GM20000 (cell line): ENCODE data around the gene LNX1.

ENCODE experiments used
- DNase-seq: peaks from one replicate; pipeline ENCODE4 v3.0.0; 2012; ENCODE audit warnings: low spot score
- TF ChIP-seq, protein P1 (sequence below): IDR thresholded peaks from 2 replicates; pipeline ENCODE4 v1.5.1; 2012; ENCODE audit warnings: mild to moderate bottlenecking, control low read depth; ENCODE audit errors: extremely low read depth, missing control alignments

LNX1 gene

DNA sequence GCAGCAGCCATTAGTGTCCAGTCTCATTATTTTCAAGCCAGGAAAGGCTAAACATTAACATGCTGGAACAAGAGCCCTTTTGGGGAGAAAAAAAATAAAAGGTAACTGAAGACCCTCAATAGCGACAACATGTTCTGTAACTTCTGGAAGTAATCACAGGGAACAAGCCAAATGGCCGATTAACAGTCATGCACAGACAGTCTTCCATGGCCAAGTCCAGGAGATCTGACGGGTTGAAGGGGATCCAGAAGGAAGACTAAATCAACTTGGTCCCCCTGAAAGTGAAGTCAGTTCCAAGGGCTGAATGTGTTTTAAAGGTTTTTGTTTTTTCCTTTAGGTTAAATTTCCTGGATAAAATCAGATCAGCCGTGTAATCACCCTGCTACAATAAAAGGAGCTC lies 52.5 kb downstream of the LNX1 start:
- DNase-seq, result no peak
- TF ChIP-seq, protein P1, sequence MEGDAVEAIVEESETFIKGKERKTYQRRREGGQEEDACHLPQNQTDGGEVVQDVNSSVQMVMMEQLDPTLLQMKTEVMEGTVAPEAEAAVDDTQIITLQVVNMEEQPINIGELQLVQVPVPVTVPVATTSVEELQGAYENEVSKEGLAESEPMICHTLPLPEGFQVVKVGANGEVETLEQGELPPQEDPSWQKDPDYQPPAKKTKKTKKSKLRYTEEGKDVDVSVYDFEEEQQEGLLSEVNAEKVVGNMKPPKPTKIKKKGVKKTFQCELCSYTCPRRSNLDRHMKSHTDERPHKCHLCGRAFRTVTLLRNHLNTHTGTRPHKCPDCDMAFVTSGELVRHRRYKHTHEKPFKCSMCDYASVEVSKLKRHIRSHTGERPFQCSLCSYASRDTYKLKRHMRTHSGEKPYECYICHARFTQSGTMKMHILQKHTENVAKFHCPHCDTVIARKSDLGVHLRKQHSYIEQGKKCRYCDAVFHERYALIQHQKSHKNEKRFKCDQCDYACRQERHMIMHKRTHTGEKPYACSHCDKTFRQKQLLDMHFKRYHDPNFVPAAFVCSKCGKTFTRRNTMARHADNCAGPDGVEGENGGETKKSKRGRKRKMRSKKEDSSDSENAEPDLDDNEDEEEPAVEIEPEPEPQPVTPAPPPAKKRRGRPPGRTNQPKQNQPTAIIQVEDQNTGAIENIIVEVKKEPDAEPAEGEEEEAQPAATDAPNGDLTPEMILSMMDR, result no peak

DNA sequence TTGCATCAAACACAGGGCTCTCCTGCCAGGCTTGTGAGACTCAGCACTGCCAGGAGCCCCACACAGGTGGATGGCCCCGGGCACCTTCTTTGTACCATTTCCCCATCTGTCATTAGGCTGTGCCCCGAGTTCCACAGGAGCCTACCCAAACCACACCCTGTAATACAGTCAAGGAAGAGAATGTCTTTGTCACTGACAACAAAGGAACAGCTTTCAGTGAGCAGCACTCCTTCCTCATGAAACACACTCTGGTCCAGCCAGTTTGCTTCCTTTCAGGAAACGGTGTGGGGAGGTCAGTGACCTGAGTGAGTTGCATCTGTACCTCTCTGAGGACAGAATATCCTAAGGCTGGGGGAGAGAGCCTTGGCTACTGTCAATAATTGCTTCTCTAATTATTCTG lies 53.7 kb downstream of the LNX1 start:
- DNase-seq, result no peak
- TF ChIP-seq, protein P1, result no peak

DNA sequence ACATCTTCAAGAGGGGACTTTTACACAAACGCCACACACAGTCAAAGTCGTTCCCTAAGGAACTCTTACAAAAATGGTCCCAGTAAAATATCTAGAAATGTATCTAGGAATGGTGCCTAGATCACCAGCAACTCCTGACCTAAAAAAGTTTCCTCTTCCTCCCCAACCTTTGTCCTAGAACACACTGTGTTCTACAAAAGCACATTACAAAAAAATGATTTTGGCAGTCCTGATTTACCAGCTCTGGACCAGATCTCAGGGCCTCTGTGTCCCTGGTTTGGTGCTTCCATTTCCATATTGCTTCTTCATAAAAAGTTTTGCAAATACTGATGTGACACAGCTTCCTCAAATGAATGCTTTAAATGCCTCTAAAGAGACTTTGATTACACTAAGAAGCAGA lies 55.0 kb downstream of the LNX1 start:
- no peak for DNase-seq
- TF ChIP-seq, protein P1, result no peak

DNA sequence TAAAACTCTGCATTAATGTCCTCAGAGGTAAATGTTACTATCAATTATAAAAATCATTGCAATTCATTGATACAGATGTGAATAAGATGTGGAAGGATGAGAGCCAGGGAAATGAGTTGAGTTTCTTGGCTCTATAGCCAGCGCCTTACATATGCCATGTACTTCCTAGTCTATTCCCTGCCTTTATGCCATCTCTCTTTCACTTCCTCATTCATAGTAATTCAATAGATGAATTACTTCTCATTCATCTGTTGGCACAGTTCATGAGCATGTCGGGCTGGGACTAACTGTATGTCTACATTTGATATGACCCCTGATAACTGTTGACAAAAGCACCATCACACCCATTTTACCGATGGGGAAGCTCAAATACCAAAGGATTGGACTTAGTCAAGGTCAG lies 55.7 kb downstream of the LNX1 start:
- TF ChIP-seq, protein P1, result no peak
- no peak for DNase-seq

DNA sequence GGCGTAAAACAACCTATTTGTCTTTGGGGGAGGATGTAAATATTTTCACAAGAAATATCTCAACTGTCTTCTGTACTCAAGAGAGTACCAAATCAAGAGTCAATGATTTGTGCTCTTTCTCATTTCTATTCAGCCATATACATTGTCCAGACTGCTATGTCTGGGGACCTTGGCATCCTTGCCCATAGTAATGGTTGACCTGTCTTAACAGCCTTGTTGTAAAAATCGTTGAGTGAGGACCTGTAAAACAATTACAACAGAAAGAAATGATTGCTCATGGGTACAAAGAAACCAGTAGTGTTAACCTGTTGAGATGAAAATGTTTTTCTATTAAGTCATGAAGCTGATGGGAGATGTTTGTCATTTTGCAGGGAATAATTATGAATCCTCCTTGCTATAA lies 56.6 kb downstream of the LNX1 start:
- TF ChIP-seq, protein P1, result no peak
- DNase-seq, result no peak

DNA sequence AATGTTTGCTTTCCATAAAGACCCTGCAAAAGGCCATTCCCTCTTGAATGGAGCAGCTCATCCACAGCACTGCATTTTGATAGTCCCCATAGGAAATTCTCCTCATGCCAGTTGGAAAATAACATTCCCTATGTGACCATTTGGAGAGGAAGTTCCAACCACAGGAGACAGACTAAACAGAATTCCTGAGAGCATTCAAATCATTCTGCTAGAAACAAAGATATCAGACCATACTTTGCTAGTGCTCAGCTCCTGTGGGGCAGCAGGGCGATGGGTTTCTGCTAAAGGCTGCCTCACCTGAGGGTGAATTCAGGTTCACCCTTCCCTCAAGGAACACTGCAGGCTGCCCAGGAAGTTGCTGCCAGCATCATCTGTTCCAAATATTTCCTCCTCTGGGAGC lies 58.8 kb downstream of the LNX1 start:
- TF ChIP-seq, protein P1, result no peak
- DNase-seq, result no peak

DNA sequence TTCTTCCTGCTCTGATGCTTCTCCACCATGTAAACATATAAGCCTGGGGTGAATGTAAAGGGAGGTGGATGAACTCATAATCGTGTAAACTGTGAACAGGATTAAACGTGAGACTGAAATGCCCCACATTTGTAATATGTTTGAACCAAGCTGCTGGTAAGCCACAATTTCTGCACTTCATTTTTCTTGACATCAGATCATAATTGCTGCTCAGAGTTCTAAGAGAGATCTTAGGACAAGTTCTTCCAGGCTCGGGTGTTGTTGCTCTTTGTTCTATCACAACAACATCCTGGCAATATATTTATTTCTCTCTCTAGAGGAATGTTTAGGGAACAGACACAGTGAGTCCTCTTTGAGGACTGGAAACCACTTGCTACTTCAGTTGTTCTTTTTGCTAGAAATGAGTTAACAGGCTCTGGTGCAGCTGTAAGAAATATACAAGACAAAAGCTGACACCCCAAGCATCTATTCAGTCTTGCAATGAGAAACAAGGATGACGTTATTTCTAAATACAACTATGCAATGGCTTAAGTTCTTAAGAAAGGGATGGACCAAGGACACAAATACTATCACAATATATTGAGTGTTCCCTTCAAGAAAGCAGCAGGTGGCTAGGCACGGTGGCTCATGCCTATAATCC lies 59.6 kb downstream of the LNX1 start:
- no peak for DNase-seq
- TF ChIP-seq, protein P1, result no peak
